Kidney epithelial cell (primary cell): ENCODE results near the gene TFAP2E. TPM values are rescaled to one million over a fixed set of nuclear protein-coding genes. Genes with fewer than 3 reads are reported as not detected.
A peak's percentile ranks its signal among the peaks of the same experiment; 100 is the strongest.

Experiments used
- DNase-seq: peaks from one replicate; pipeline ENCODE4 v3.0.0-alpha.2; 2010; ENCODE audit warnings: low read depth
- H3K27me3 ChIP-seq: 2 replicates; pipeline ENCODE4 v1.6.0; 2011; ENCODE audit warnings: low read length; ENCODE audit not compliant: control insufficient read depth, insufficient read depth
- H3K36me3 ChIP-seq: 2 replicates; pipeline ENCODE4 v1.5.1; 2011; ENCODE audit warnings: low read length; ENCODE audit not compliant: control insufficient read depth, insufficient read depth
- H3K4me3 ChIP-seq: 2 replicates; pipeline ENCODE4 v1.5.1; 2011; ENCODE audit warnings: low read depth, mild to moderate bottlenecking, control low read depth, low read length
- total RNA-seq: library from RNA; depleted of rRNA; stranded (reverse); fragments of >200 nt; gene quantifications from 2 replicates; pipeline ENCODE4 v1.2.3, GENCODE V29; 2015
- TF ChIP-seq, protein P1 (sequence below): IDR thresholded peaks from 2 replicates; pipeline ENCODE4 v1.5.1; 2011; ENCODE audit warnings: mild to moderate bottlenecking, moderate library complexity, low read length, control low read depth, inconsistent platforms; ENCODE audit not compliant: insufficient read depth, poor library complexity, severe bottlenecking

Gene TFAP2E
- total RNA-seq = 0.67 and 0.75 TPM in 2 replicates

DNA sequence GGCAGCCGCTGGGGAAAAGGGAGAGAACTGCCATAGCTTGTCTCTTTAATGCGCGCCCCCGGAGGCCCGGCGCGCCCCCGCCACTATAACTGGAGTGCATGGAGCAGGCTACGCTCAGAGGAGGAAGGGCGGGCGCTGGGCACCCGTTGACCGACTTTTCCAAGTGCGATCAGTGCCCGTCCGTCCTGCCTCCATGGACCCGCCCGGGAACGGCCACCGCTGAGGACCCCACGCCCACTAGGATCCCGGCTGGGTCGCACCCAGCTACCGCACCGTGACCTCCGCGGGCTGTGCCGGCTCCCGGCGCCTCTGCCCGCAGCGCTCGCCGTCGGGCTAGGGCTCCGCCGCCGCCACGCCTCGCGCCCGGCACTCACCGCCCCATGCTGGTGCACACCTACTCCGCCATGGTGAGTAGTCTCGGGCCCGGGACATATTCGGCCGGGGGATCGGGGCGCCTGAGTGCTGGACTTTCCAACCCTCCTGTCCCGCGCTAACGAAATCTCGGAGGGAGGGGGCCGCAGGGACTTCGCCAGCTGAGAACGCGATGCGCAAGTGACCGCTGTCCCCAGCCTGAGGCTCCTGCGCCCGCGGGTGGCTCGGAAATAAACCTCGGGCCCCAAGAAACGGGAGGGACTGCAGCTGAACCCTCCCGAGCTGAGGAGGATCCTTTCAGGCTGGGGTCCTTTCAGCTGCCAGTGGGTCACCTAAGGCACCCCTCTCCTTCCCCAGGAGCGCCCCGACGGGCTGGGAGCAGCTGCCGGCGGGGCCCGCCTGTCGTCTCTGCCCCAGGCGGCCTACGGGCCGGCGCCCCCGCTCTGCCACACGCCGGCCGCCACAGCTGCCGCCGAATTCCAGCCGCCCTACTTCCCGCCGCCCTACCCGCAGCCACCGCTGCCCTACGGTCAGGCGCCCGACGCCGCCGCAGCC lies at the start of gene TFAP2E:
Gene TFAP2E (plus strand): TSS at position 117 of the 927 bp plus-strand sequence. CDS start 264 bp downstream, at position 381.
- peaks cover 60% of the 10 kb centered on the region for H3K27me3 ChIP-seq
- TF ChIP-seq, protein P1, sequence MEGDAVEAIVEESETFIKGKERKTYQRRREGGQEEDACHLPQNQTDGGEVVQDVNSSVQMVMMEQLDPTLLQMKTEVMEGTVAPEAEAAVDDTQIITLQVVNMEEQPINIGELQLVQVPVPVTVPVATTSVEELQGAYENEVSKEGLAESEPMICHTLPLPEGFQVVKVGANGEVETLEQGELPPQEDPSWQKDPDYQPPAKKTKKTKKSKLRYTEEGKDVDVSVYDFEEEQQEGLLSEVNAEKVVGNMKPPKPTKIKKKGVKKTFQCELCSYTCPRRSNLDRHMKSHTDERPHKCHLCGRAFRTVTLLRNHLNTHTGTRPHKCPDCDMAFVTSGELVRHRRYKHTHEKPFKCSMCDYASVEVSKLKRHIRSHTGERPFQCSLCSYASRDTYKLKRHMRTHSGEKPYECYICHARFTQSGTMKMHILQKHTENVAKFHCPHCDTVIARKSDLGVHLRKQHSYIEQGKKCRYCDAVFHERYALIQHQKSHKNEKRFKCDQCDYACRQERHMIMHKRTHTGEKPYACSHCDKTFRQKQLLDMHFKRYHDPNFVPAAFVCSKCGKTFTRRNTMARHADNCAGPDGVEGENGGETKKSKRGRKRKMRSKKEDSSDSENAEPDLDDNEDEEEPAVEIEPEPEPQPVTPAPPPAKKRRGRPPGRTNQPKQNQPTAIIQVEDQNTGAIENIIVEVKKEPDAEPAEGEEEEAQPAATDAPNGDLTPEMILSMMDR = no peak
- DNase-seq = no peak
- peak within 1 kb of the TSS; percentile 49 for H3K4me3 ChIP-seq
- H3K36me3 ChIP-seq = no peaks in the 10 kb centered on the region

DNA sequence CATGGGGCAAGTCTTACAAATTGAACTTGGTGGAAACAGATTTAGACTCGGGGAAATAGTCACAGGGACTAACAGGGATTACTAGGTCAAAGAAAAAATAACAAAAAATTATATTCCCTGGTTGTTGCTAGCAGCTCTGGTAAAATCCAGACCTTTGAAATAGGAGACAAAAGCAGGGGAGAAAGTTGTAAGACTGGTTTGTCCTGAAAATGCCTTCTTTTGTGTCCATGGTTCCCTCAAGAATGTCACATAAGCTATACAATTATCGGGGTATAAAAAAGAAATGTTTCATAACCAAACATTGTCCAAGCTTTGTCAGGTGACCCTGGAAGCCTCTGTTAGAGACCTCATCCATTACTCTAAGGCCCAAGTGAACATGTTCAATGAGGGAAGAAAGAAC lies 49.0 kb upstream of the TFAP2E start:
- H3K4me3 ChIP-seq = no peak overlapping the region
- H3K36me3 ChIP-seq = no peaks in the 10 kb centered on the region
- DNase-seq = no peak
- TF ChIP-seq, protein P1 = no peak
- no peaks in the 10 kb centered on the region for H3K27me3 ChIP-seq

DNA sequence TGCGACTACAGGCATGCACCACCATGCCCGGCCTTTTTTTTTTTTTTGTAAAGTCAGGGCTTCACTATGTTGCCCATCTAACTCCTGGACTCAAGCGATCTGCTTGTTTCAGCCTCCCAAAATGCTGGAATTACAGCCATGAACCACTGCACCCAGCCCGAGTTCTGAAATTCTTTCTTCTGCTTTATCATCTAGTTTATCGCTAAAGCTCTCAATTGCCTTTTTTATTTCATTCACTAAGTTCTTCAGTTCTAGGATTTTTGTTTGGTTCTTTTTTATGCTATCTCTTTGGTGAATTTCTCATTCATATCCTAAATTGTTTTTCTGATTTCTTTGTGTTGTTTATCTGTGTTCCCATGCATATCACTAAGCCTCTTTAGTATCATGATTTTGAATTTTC lies 42.9 kb upstream of the TFAP2E start:
- Histone ChIP-seq H3K27me3 (no peaks in the 10 kb centered on the region), H3K36me3 (peaks cover 4% of the 10 kb centered on the region), H3K4me3 (no peak overlapping the region)
- no peak for DNase-seq
- TF ChIP-seq, protein P1 = no peak

DNA sequence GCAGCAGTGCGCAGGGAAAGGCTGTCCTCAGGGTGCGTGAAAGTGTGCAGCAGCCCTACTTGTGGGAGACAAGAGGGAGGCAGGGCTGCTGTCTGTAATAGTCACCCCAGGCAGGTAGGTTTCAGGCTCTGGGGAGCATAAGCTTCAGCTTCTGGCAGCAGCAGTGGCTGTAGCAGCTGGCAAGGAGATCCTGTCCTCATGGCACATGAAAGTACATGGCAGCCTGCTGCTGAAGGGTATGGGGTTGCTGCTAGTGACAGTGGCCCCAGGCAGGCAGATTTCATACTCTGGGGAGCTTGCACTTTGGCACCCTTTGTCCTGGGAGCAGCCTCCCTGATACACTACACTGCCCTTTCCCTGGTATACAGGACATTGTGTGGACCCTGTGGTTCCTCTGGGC lies 42.2 kb upstream of the TFAP2E start:
- Histone ChIP-seq H3K4me3 (no peak overlapping the region), H3K27me3 (no peaks in the 10 kb centered on the region), H3K36me3 (peaks cover 4% of the 10 kb centered on the region)
- TF ChIP-seq, protein P1 = no peak
- DNase-seq = no peak

DNA sequence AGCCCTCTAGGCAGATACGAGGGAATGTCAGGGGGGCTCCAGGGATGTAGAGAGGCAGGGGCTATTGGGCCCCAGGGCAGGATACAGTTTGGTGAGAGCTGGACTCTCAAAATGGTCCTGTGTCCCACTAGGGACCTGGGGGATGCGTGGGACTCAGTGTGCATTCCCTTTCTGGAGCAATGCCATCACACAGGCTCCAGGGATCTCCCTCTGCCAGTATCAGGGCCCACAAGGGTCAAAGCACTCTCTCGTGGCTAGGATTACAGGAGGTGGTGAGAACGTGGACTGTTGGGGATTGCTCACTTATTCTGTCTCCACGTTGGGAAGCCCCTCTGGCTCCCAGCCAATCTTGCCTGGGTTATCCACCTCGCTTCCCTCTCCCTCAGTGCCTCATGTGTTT lies 41.7 kb upstream of the TFAP2E start:
- H3K4me3 ChIP-seq = no peak overlapping the region
- no peaks in the 10 kb centered on the region for H3K27me3 ChIP-seq
- TF ChIP-seq, protein P1 = no peak
- DNase-seq = no peak
- peaks cover 4% of the 10 kb centered on the region for H3K36me3 ChIP-seq
